GM13976 (cell line): ENCODE data around the gene ALK.

ENCODE experiments used
- DNase-seq: peaks from one replicate; pipeline ENCODE4 v3.0.0; 2012; ENCODE audit warnings: low spot score
- in situ Hi-C: fragments of 300-500 bp; cut with MboI; formaldehyde crosslinking; loops from one replicate; pipeline ENCODE4 v1.12.0; 2022; ENCODE audit warnings: low sequenced_read_pairs, mixed read lengths, inconsistent platforms; ENCODE audit not compliant: unreplicated experiment
- TF ChIP-seq, protein P1 (sequence below): IDR thresholded peaks from 2 replicates; pipeline ENCODE4 v1.5.1; 2012; ENCODE audit warnings: borderline replicate concordance, mild to moderate bottlenecking; ENCODE audit not compliant: insufficient read depth; ENCODE audit errors: extremely low read depth, missing control alignments, control extremely low read depth

Gene ALK

DNA sequence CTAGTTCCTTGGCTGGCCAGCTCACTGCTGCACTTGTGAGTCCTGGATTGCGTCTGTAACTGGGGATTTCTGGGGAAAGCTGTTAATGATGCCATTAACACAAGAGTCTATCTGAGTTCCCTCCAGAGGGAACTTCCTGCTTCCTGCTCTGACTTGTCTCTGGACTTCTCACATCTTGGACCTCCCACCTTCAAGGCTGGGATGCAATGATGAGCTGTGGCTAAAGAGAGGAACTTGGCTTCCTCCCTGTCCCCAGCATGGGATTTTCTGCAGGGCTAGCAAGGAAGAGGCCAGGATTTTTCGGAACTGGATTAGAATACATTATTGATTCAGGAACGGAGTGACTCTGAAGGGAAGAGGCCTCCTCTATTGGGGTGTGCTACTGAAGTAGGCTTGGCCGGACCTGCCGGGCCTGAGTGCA lies 650.7 kb downstream of the ALK start:
- DNase-seq = no peak
- in situ Hi-C loops = no loop called here
- TF ChIP-seq, protein P1, sequence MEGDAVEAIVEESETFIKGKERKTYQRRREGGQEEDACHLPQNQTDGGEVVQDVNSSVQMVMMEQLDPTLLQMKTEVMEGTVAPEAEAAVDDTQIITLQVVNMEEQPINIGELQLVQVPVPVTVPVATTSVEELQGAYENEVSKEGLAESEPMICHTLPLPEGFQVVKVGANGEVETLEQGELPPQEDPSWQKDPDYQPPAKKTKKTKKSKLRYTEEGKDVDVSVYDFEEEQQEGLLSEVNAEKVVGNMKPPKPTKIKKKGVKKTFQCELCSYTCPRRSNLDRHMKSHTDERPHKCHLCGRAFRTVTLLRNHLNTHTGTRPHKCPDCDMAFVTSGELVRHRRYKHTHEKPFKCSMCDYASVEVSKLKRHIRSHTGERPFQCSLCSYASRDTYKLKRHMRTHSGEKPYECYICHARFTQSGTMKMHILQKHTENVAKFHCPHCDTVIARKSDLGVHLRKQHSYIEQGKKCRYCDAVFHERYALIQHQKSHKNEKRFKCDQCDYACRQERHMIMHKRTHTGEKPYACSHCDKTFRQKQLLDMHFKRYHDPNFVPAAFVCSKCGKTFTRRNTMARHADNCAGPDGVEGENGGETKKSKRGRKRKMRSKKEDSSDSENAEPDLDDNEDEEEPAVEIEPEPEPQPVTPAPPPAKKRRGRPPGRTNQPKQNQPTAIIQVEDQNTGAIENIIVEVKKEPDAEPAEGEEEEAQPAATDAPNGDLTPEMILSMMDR = no peak

DNA sequence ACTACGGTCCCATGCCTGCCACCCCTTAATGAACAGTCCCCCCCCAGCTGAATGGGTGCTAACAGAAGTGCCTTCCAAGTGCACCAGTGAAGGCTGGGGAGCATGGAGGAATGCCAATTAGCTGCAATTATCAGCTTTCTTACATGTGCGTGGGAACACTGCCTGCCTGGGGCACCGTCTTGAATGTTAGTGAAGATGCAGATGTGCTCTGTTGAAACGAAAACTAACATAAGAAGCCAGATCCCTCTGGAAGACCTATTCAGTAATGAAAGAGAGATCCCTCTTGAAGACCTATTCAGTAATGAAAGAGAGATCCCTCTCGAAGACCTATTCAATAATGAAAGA lies 651.6 kb downstream of the ALK start:
- in situ Hi-C loops = no loop called here
- DNase-seq = no peak
- TF ChIP-seq, protein P1 = no peak

DNA sequence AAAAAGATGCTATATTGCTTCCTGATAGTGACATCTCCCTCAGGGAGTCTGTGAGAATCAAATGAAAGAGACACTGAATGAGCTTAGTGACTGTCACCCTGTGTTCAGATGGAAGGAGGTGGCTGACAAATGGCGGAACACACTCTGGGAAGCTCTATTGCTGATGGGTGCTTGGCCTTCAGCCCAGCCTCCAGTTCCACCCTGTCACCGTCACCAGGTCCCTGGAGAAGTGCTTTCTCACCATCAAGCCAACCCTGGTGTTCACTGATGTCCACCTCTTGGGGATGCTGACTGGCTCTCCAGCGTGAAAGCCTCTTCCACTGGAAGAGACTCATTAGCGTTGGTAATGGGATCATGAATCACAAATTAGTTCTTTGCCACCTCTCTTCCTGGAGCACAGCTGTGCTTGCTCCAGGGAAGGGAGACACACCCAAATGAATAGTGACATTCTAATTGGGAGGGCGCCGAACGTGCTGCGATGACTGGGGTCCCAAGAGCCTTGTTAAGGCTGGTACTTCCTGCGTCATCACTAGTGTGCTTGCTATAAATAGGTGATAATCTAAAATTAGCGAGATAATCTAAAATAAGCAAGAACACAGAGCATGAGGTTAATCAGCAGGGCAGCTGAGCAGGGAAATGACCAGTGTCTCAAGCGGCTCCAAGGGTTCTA lies 652.2 kb downstream of the ALK start:
- in situ Hi-C loops = no loop called here
- TF ChIP-seq, protein P1 = no peak
- DNase-seq = no peak

DNA sequence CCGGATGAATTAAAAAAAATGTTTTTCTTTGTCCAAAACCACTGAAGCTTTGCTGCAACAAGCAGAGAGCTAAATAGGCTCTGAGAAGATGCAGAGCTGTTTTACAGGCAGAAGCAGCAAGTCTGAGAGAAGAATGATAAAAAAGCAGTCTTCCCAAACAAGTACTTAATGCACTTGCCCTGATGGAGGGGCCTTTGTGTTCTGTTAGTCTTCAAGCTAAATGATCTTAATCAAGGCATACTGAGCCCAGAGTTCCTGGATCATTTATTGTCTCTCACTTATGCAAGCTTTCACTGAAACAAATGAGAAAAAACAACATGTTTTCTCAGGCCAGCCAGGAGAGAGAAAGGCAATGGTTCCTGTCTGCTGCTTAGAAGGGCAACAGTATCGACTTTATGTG lies 653.7 kb downstream of the ALK start:
- DNase-seq = no peak
- in situ Hi-C loops = no loop called here
- TF ChIP-seq, protein P1 = no peak

DNA sequence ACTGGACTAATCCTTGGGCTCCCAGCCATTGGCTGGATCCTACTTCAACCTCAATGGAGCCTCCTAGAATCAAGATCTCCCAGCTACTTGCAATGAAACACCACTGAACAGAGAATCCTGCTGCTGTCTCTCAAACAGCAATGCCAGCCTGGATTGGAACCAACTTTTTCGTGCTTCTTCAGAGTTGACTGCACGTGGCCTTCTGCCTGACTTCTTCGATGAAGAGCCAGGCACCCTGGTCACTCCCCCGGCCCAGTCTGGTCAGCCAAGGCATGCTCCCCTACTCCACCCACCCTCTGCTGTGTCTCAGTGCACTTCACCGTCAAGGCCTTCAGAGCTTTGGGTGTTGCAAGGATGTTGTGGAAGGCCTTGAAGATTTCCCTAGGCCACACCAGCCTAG lies 657.5 kb downstream of the ALK start:
- TF ChIP-seq, protein P1 = no peak
- in situ Hi-C loops = no loop called here
- DNase-seq = no peak

DNA sequence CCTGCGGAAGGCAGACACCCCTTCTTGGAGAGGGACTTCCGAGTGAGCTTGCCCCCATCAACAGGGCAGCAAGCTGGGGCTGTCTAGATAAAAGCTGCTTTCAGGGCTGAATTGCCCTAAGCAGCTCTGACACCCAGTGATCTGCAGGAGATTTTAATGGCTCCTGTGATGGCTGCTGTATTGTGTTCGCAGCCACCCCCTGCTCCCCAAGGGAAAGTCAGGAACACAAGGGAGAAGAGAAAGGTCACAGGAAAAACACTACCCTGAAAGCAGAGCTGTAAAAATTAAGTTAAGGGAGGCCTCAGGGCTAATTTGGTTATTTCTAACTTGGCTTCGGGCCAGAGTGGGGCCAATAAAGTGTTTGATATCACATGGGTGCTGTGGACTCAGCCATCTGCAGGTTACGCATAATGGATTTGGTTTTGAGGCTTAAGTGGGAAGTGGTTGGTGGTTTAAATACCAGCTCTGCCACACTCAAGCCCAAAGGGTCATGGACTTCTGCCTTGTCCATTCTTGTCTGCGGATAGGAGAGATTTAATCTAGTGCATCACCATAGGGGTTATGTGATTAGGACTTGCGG lies 658.6 kb downstream of the ALK start:
- in situ Hi-C loops = no loop called here
- TF ChIP-seq, protein P1 = no peak
- DNase-seq = no peak
